ENCODE measurements around the gene ADORA1.

- no peak for TF ChIP-seq MAX (IDR thresholded peaks at IDR 0.05; ENCODE audit: low read depth, low read length)
- no peak for TF ChIP-seq EZH2 (IDR thresholded peaks at IDR 0.05; ENCODE audit: borderline replicate concordance, control insufficient read depth, low read depth, low read length)
- TF ChIP-seq ZNF274 (IDR thresholded peaks at IDR 0.05; ENCODE audit: insufficient read depth, insufficient read length): no peak
- no peak for TF ChIP-seq CBFB (IDR thresholded peaks at IDR 0.05; ENCODE audit: low read depth)
- TF ChIP-seq POLR2AphosphoS5 (IDR thresholded peaks at IDR 0.05; ENCODE audit: low read length): no peak
- no peak for TF ChIP-seq ETV6 (conservative IDR thresholded peaks at IDR 0.05 in 1 of 2, IDR thresholded peaks at IDR 0.05 in 1 of 2; ENCODE audit: borderline replicate concordance in 1 of 2, low read depth in 1 of 2)
- no peak for TF ChIP-seq HDAC6 (IDR thresholded peaks at IDR 0.05; ENCODE audit: unreplicated experiment)
- TF ChIP-seq NFXL1 (IDR thresholded peaks at IDR 0.05; ENCODE audit: borderline replicate concordance): no peak
- no peak for TF ChIP-seq CTCF (IDR thresholded peaks at IDR 0.05 in 2 of 3, conservative IDR thresholded peaks at IDR 0.05 in 1 of 3; ENCODE audit: control insufficient read depth in 2 of 3, extremely low read depth in 1 of 3, insufficient read depth in 1 of 3, low read depth in 3 of 3, low read length in 3 of 3)
- no peak for TF ChIP-seq POLR2A (IDR thresholded peaks at IDR 0.05; ENCODE audit: low read depth, low read length)
- TF ChIP-seq YY1 (IDR thresholded peaks at IDR 0.05; ENCODE audit: low read depth, low read length): no peak
- TF ChIP-seq EP300 (IDR thresholded peaks at IDR 0.05; ENCODE audit: borderline replicate concordance in 1 of 2, control insufficient read depth in 1 of 2, low read depth in 2 of 2, low read length in 2 of 2): no peak
Measured at GRCh38 chr1:203151362-203152157, 24.0 kb downstream of the ADORA1 start.

All from GM12878 (cell line).